Measurements from ENCODE around the gene OR10T2. TPM values are rescaled to one million over a fixed set of nuclear protein-coding genes. Genes with fewer than 3 reads are reported as not detected.
A peak's percentile ranks its signal among the peaks of the same experiment; 100 is the strongest.

Gene OR10T2
- total and polyA plus RNA-seq, 4 donors, result not detected

DNA sequence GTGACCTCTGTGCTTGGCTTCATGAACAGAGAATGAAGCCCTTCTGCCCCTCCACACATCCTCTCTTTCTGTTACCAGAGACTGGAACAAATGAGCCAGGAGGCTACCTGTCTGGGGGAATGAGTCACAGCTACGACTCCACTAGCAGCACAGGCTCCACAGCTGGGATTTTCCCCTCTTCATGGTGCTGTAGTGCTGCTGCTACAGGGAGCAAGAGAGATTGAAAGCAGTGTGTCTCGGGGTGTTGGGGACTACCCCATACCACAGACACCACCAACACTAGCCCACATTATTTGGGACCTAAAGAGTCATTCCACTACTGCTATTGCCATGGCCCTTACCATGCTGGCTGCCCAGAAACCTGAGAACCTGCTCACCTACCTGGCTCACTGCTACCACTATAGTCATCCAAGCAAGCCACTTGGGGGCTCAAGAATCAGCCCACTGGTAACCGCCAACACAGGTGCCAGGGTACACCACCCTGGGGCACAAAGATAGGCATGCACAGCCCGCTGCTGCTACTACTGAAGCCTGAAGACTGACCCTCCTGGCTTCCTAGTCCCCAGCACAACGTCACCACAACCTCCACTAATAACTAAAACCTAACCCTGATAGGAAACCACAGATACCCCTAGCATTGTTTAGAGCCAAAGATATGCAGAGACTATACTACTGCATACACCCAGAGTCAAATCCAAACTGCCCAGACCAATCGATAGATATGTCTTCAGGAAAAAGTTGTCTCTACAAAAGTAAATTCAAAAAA is 27.9 kb downstream of the OR10T2 start:
- peaks cover 13% of the 10 kb centered on the region for H3K9me3 ChIP-seq (ENCODE audit: control insufficient read depth, low read length)
- DNase-seq (no peak), ATAC-seq (ENCODE audit: low FRiP score) (no peak)
- H3K27ac ChIP-seq (ENCODE audit: low read depth in 1 of 2, low read length in 2 of 2), result no peak overlapping the region
- WGBS, 2 donors, result 68 to 77% methylated on average over 6 of the region's 6 CpGs
- no peaks in the 10 kb centered on the region for H3K27me3 ChIP-seq (ENCODE audit: control insufficient read depth in 1 of 2, insufficient read depth in 2 of 2, low read length in 1 of 2)
- H3K36me3 ChIP-seq (ENCODE audit: control insufficient read depth in 1 of 2, insufficient read depth in 2 of 2, low read length in 1 of 2), result no peaks in the 10 kb centered on the region
- H3K4me3 ChIP-seq (ENCODE audit: low read length in 2 of 2), result no peak overlapping the region
- intact Hi-C loops (cut with DNase I), result no loop called here
- no peaks in the 10 kb centered on the region for H3K4me1 ChIP-seq (ENCODE audit: control insufficient read depth in 1 of 2, insufficient read depth in 2 of 2, low read length in 2 of 2)

DNA sequence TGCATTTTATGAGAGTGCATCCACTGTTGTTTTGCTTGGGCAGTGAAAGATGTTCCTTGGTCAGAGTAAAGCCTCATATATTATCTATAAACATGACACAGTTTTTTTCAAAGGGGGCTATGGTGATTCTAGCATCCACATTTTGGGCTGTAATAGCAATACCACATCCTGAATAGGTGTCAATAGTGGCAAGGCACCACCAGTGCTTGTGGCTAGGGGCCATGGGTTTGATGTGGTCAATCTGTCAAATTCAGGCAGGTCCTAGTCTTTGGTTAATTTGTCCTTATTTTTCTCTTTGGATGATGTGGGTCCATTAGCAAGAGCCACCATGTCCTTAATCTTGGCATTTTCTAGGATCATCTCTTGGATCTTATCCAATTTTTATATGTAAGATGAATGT is 32.5 kb downstream of the OR10T2 start:
- ATAC-seq (ENCODE audit: low FRiP score) (no peak), DNase-seq (no peak)
- no peak overlapping the region for H3K27ac ChIP-seq (ENCODE audit: low read depth in 1 of 2, low read length in 2 of 2)
- H3K27me3 ChIP-seq (ENCODE audit: control insufficient read depth in 1 of 2, insufficient read depth in 2 of 2, low read length in 1 of 2), result peaks cover 0 to 1% of the 10 kb centered on the region in 2 donors
- H3K4me1 ChIP-seq (ENCODE audit: control insufficient read depth in 1 of 2, insufficient read depth in 2 of 2, low read length in 2 of 2), result no peaks in the 10 kb centered on the region
- intact Hi-C loops (cut with DNase I), result no loop called here
- H3K9me3 ChIP-seq (ENCODE audit: control insufficient read depth, low read length), result peaks cover 7% of the 10 kb centered on the region
- H3K36me3 ChIP-seq (ENCODE audit: control insufficient read depth in 1 of 2, insufficient read depth in 2 of 2, low read length in 1 of 2), result no peaks in the 10 kb centered on the region
- H3K4me3 ChIP-seq (ENCODE audit: low read length in 2 of 2), result no peak overlapping the region

DNA sequence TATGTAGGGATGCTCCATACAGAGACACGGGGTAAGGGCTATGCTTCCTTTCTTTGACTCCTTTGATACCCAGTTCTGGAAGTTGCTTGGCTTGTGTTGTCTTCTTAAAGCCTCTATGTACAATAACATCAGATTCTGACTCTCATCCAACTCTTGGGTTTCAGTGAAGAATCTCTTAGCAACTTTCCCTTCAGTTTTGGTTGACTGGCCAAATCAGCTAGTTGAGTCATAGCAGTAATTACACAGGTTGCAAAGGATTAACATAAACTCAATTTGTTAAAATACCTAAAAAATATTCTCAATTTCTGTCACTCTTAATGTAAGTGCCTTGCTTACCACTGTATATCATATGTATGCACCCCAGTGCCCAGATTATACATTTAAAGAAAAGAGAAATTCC is 36.3 kb downstream of the OR10T2 start:
- intact Hi-C loops (cut with DNase I), result no loop called here
- H3K4me3 ChIP-seq (ENCODE audit: low read length in 2 of 2), result no peak overlapping the region
- ATAC-seq (ENCODE audit: low FRiP score) (no peak), DNase-seq (no peak)
- peaks cover 0 to 1% of the 10 kb centered on the region in 2 donors for H3K27me3 ChIP-seq (ENCODE audit: control insufficient read depth in 1 of 2, insufficient read depth in 2 of 2, low read length in 1 of 2)
- no peaks in the 10 kb centered on the region for H3K36me3 ChIP-seq (ENCODE audit: control insufficient read depth in 1 of 2, insufficient read depth in 2 of 2, low read length in 1 of 2)
- no peaks in the 10 kb centered on the region for H3K4me1 ChIP-seq (ENCODE audit: control insufficient read depth in 1 of 2, insufficient read depth in 2 of 2, low read length in 2 of 2)
- no peak overlapping the region for H3K27ac ChIP-seq (ENCODE audit: low read depth in 1 of 2, low read length in 2 of 2)
- 83 to 89% methylated on average over 1 of the region's 1 CpG for WGBS, 2 donors
- H3K9me3 ChIP-seq (ENCODE audit: control insufficient read depth, low read length), result no peaks in the 10 kb centered on the region

DNA sequence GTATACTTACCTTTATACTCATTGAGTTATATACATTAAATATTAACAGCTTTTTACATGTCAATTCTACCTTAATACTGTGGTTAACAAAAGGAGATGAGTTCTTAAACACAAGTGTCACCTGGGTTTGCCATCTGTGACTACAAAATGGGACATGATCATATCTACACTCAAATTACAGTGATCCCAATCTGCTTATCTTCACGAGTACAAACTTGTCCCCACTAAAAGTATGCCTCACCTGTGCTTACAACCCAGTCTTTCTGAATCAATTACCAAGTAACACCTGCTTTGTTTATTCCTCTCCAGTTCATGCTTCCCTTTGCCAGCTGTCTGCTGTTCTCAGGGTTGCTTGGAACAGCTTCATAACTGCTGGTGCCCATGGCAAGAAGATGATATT is 36.8 kb downstream of the OR10T2 start:
- Histone ChIP-seq H3K27me3 (ENCODE audit: control insufficient read depth in 1 of 2, insufficient read depth in 2 of 2, low read length in 1 of 2) (peaks cover 0 to 1% of the 10 kb centered on the region in 2 donors), H3K27ac (ENCODE audit: low read depth in 1 of 2, low read length in 2 of 2) (no peak overlapping the region), H3K4me1 (ENCODE audit: control insufficient read depth in 1 of 2, insufficient read depth in 2 of 2, low read length in 2 of 2) (no peaks in the 10 kb centered on the region), H3K36me3 (ENCODE audit: control insufficient read depth in 1 of 2, insufficient read depth in 2 of 2, low read length in 1 of 2) (no peaks in the 10 kb centered on the region), H3K4me3 (ENCODE audit: low read length in 2 of 2) (no peak overlapping the region), H3K9me3 (ENCODE audit: control insufficient read depth, low read length) (no peaks in the 10 kb centered on the region)
- no peak for DNase-seq
- intact Hi-C loops (cut with DNase I), result no loop called here
- 47 to 58% methylated on average over 1 of the region's 1 CpG for WGBS, 2 donors
- ATAC-seq (ENCODE audit: low FRiP score), result no peak

DNA sequence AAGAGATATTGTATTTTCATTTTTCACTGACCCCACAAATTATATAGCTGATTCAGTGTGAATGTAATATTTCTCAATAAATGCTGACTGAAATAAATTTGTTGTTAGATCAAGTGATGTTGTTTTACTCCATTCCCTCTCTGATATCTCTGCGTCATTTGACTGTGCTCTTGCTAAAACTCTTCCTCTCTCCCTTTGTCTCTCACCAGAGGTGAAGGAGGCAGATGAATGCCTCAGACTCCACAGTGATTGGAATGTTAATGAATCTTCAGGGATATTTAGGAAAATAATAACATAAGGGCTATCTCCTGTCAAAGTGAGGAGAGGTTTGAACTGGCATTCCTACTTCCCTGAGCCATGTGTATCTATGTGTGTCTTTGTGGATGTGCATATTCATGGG is 41.8 kb downstream of the OR10T2 start:
- WGBS, 2 donors, result 69 to 75% methylated on average over 1 of the region's 1 CpG
- no peaks in the 10 kb centered on the region for H3K27me3 ChIP-seq (ENCODE audit: control insufficient read depth in 1 of 2, insufficient read depth in 2 of 2, low read length in 1 of 2)
- intact Hi-C loops (cut with DNase I), result no loop called here
- no peaks in the 10 kb centered on the region for H3K4me1 ChIP-seq (ENCODE audit: control insufficient read depth in 1 of 2, insufficient read depth in 2 of 2, low read length in 2 of 2)
- no peak for ATAC-seq (ENCODE audit: low FRiP score)
- H3K4me3 ChIP-seq (ENCODE audit: low read length in 2 of 2), result no peak overlapping the region
- H3K36me3 ChIP-seq (ENCODE audit: control insufficient read depth in 1 of 2, insufficient read depth in 2 of 2, low read length in 1 of 2), result no peaks in the 10 kb centered on the region
- no peak overlapping the region for H3K27ac ChIP-seq (ENCODE audit: low read depth in 1 of 2, low read length in 2 of 2)
- DNase-seq, result no peak
- H3K9me3 ChIP-seq (ENCODE audit: control insufficient read depth, low read length), result no peaks in the 10 kb centered on the region

DNA sequence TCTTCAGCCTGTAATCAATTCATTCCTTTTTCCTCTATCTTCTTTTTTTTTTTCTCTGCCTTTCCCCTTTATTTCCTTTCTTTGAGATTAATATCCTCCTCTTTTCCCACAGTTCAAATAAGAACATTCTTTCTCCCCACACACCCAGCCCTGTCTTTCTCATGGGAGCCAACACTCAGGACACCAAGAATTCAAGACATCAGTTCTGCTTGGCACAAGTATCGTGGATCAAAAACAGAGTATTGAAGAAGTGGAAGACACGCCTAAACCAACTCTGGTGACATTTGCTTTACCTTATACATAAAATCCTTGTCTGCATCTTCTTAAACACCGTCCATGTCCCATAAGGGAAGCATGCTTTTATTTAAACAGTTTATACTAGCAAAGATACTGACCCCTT is 42.6 kb downstream of the OR10T2 start:
- H3K27me3 ChIP-seq (ENCODE audit: control insufficient read depth in 1 of 2, insufficient read depth in 2 of 2, low read length in 1 of 2), result no peaks in the 10 kb centered on the region
- ATAC-seq (ENCODE audit: low FRiP score) (no peak), DNase-seq (no peak)
- intact Hi-C loops (cut with DNase I), result no loop called here
- H3K4me3 ChIP-seq (ENCODE audit: low read length in 2 of 2), result no peak overlapping the region
- H3K27ac ChIP-seq (ENCODE audit: low read depth in 1 of 2, low read length in 2 of 2), result no peak overlapping the region
- no peaks in the 10 kb centered on the region for H3K4me1 ChIP-seq (ENCODE audit: control insufficient read depth in 1 of 2, insufficient read depth in 2 of 2, low read length in 2 of 2)
- WGBS, 2 donors, result 60 to 72% methylated on average over 3 of the region's 3 CpGs
- H3K36me3 ChIP-seq (ENCODE audit: control insufficient read depth in 1 of 2, insufficient read depth in 2 of 2, low read length in 1 of 2), result no peaks in the 10 kb centered on the region
- H3K9me3 ChIP-seq (ENCODE audit: control insufficient read depth, low read length), result no peaks in the 10 kb centered on the region

DNA sequence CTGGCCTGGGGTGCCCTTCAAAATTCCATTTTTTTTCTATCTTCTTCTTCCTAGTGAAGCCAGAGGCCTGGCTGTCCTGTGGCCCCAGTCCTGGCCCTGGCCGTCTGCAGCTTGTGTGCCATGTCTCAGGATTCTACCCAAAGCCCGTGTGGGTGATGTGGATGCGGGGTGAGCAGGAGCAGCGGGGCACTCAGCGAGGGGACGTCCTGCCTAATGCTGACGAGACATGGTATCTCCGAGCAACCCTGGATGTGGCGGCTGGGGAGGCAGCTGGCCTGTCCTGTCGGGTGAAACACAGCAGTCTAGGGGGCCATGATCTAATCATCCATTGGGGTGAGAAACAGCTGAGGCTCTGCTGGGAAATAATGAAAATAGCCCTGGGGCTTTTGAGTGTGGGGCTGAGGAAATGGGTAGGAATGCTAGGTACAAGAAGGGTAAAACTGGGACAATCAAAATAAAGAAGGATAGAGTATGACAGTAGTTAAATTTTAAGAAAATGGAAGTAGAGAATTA is 43.4 kb downstream of the OR10T2 start:
- ATAC-seq (ENCODE audit: low FRiP score) (peak; percentile 38), DNase-seq (no peak)
- H3K27ac ChIP-seq (ENCODE audit: low read depth in 1 of 2, low read length in 2 of 2), result no peak overlapping the region
- intact Hi-C loops (cut with DNase I), result no loop called here
- 88% methylated on average over 10 of the region's 10 CpGs for WGBS, 2 donors
- no peak overlapping the region for H3K4me3 ChIP-seq (ENCODE audit: low read length in 2 of 2)
- no peaks in the 10 kb centered on the region for H3K36me3 ChIP-seq (ENCODE audit: control insufficient read depth in 1 of 2, insufficient read depth in 2 of 2, low read length in 1 of 2)
- H3K9me3 ChIP-seq (ENCODE audit: control insufficient read depth, low read length), result no peaks in the 10 kb centered on the region
- H3K27me3 ChIP-seq (ENCODE audit: control insufficient read depth in 1 of 2, insufficient read depth in 2 of 2, low read length in 1 of 2), result no peaks in the 10 kb centered on the region
- no peaks in the 10 kb centered on the region for H3K4me1 ChIP-seq (ENCODE audit: control insufficient read depth in 1 of 2, insufficient read depth in 2 of 2, low read length in 2 of 2)

DNA sequence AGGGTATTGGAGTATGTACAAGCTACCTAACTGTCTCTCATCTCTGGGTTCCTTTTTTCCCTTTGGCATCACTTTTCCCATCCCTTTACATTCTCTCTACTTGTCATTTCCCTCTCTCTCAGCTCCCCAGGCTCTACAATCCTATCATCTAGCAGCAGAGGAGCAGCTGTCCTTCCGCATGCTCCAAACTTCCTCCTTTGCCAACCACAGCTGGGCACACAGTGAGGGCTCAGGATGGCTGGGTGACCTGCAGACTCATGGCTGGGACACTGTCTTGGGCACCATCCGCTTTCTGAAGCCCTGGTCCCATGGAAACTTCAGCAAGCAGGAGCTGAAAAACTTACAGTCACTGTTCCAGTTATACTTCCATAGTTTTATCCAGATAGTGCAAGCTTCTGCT is 45.0 kb downstream of the OR10T2 start:
- intact Hi-C loops (cut with DNase I), result no loop called here
- no peaks in the 10 kb centered on the region for H3K27me3 ChIP-seq (ENCODE audit: control insufficient read depth in 1 of 2, insufficient read depth in 2 of 2, low read length in 1 of 2)
- no peaks in the 10 kb centered on the region for H3K9me3 ChIP-seq (ENCODE audit: control insufficient read depth, low read length)
- no peaks in the 10 kb centered on the region for H3K36me3 ChIP-seq (ENCODE audit: control insufficient read depth in 1 of 2, insufficient read depth in 2 of 2, low read length in 1 of 2)
- H3K4me1 ChIP-seq (ENCODE audit: control insufficient read depth in 1 of 2, insufficient read depth in 2 of 2, low read length in 2 of 2), result no peaks in the 10 kb centered on the region
- H3K4me3 ChIP-seq (ENCODE audit: low read length in 2 of 2), result no peak overlapping the region
- WGBS, 2 donors, result 82 to 88% methylated on average over 2 of the region's 2 CpGs
- DNase-seq (no peak), ATAC-seq (ENCODE audit: low FRiP score) (no peak)
- H3K27ac ChIP-seq (ENCODE audit: low read depth in 1 of 2, low read length in 2 of 2), result no peak overlapping the region

DNA sequence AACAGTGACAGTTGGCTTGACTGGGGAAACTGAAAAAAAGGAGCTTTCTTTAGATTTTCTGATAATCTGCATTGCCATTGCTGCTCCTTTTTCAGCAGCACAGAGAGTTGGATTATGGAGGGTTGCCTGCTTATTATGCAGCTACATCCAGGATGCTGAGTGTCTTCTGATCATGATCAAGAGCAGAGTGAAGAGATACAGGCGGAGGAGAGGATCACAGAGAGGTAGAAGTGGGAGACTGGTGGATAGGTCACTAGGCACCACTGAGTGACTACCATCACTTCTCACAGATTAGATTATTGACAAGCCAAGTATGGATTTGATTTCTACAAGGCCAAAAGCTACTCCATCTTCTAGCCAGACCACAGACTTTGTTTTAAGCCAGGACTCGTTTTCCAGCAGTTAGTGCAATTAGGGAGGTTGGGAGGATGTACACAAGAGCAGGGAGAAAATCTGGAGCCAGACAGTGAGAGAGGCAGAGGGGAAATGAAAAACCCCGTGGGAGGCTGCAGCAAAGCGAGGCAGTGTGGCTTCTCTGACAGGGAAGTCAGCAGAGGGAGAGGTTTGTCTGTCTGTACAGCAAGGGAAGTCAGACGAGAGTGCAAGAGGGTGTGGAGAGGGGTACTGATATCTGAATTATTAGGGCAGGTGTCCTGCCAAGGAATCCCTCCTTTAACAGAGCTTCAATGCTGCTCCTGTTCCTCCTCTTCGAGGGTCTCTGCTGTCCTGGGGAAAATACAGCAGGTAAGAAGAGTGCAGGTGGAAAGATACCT is 45.8 kb downstream of the OR10T2 start, which contains the start of gene CD1E:
Gene CD1E (plus strand): TSS at position 592 of the 773 bp plus-strand sequence. CDS start 95 bp downstream, at position 687.
- WGBS, 2 donors, result 48 to 50% methylated on average over 6 of the region's 6 CpGs
- ATAC-seq (ENCODE audit: low FRiP score), result no peak
- no peaks in the 10 kb centered on the region for H3K4me1 ChIP-seq (ENCODE audit: control insufficient read depth in 1 of 2, insufficient read depth in 2 of 2, low read length in 2 of 2)

More for the DNA sequence above, 45.8 kb downstream of the OR10T2 start, which contains the start of gene CD1E:
- no peaks in the 10 kb centered on the region for H3K27me3 ChIP-seq (ENCODE audit: control insufficient read depth in 1 of 2, insufficient read depth in 2 of 2, low read length in 1 of 2)
- no peak within 1 kb of the TSS for H3K4me3 ChIP-seq (ENCODE audit: low read length in 2 of 2)
- H3K9me3 ChIP-seq (ENCODE audit: control insufficient read depth, low read length), result no peaks in the 10 kb centered on the region
- DNase-seq, result no peak
- H3K36me3 ChIP-seq (ENCODE audit: control insufficient read depth in 1 of 2, insufficient read depth in 2 of 2, low read length in 1 of 2), result no peaks in the 10 kb centered on the region
- intact Hi-C loops (cut with DNase I), result no loop called here
- no peak within 1 kb of the TSS for H3K27ac ChIP-seq (ENCODE audit: low read depth in 1 of 2, low read length in 2 of 2)

Data from aorta (tissue), 5 donors.